Measurements from ENCODE around the gene IRAK2.

GRCh38 chr3:10142707-10143560 is 21.8 kb upstream of the IRAK2 start:
- TF ChIP-seq EP300 (IDR thresholded peaks at IDR 0.05) (no peak), CTCF (IDR thresholded peaks at IDR 0.05) (no peak), POLR2AphosphoS5 (IDR thresholded peaks at IDR 0.05) (no peak)

All from suprapubic skin (tissue), 4 donors.